Thoracic aorta (tissue), 2 donors: ENCODE data around the gene DIO3. TPM values are rescaled to one million over a fixed set of nuclear protein-coding genes. Genes with fewer than 3 reads are reported as not detected.

Source experiments
- ATAC-seq: fragments of 150-250 bp; one replicate; pipeline ENCODE4 v1.8.0; 2017; ENCODE audit warnings: low read depth; ENCODE audit not compliant: insufficient number of reproducible peaks, low FRiP score
- DNase-seq: peaks from one replicate; pipeline ENCODE4 v3.0.0-alpha.2; 2020; ENCODE audit warnings: low spot score
- H3K27ac ChIP-seq, 2 donors: fragments of 200-600 bp; sonication (generic); 1 replicate in 1 of 2; 2 replicates in 1 of 2; pipeline ENCODE4 v1.5.1; 2016; ENCODE audit warnings: mild to moderate bottlenecking in 2 of 2, moderate library complexity in 2 of 2
- H3K27me3 ChIP-seq: fragments of 200-600 bp; sonication (generic); replicated peaks from 2 replicates; pipeline ENCODE4 v1.6.0; 2016; ENCODE audit warnings: mild to moderate bottlenecking; ENCODE audit not compliant: insufficient read depth
- H3K36me3 ChIP-seq: fragments of 200-600 bp; sonication (generic); one replicate; pipeline ENCODE4 v1.5.1; 2016
- H3K4me1 ChIP-seq, 2 donors: fragments of 200-600 bp; sonication (generic); 1 replicate in 1 of 2; 2 replicates in 1 of 2; pipeline versions ENCODE4 v1.5.1 to v1.6.0; 2016; ENCODE audit warnings: low read depth in 2 of 2, mild to moderate bottlenecking in 1 of 2; ENCODE audit not compliant: control insufficient read depth in 1 of 2
- H3K4me3 ChIP-seq: fragments of 200-600 bp; sonication (generic); 2 replicates; pipeline ENCODE4 v1.5.1; 2016; ENCODE audit warnings: mild to moderate bottlenecking
- H3K9me3 ChIP-seq: fragments of 200-600 bp; sonication (generic); 2 replicates; pipeline ENCODE4 v1.5.1; 2016
- CTCF ChIP-seq: fragments of 200-600 bp; sonication (generic); IDR thresholded peaks from one replicate; pipeline ENCODE4 v1.5.1; 2019; ENCODE audit warnings: antibody characterized with exemption
- total RNA-seq, 2 donors: library from RNA; depleted of rRNA; stranded (reverse); fragments of >200 nt; gene quantifications; one replicate each; pipeline versions ENCODE4 v1.1.0 to v1.2.3, GENCODE V29; 2016

The DIO3 gene
- total RNA-seq, 2 donors from 2014 or later, result 0.41 to 0.78 TPM

- no peak overlapping the region for H3K27ac ChIP-seq
- DNase-seq (no peak), ATAC-seq (no peak)
- no peaks in the 10 kb centered on the region for H3K9me3 ChIP-seq
- no peak overlapping the region for H3K4me3 ChIP-seq
- no peaks in the 10 kb centered on the region for H3K36me3 ChIP-seq
- no peaks in the 10 kb centered on the region for H3K27me3 ChIP-seq
- no peak for TF ChIP-seq CTCF
- H3K4me1 ChIP-seq, result no peaks in the 10 kb centered on the region
These were observed 17.2 kb downstream of the DIO3 start for GRCh38 chr14:101578489-101578888.

DNA sequence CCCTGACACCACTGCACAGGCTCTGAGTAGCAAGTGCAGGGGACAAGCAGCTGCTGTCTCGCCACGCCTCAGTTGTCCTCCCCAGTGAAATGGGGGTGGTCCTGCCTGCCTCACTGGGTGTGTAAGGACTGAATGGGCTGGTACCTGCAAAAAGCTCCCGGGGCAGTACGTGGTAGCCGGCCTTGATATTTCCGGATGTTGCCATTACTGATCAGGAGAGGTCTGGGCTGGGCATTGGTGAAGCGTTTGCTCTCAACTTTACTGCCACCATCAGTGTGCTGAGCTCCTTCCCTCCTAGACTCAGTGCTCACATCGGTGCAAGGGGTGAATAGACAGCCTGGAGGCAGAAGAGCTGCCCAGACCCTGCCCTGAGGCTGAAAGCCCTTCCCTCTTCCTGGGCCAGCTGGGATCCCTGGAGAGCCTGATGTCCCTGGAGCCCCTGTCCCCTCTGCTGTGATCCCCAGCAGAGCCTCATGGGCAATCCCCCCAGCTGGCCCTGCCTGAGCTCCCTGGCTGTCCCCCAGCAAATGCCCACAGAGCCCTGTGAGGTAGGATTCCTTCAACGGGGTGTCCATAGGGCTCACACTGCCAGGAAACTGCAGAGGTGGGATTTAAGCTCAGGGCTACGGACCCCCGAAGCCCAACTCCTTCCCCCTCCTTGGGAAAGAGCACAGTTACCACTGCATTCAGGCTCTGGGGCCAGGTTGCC lies 18.2 kb downstream of the DIO3 start:
- DNase-seq (no peak), ATAC-seq (no peak)
- Histone ChIP-seq H3K36me3 (no peaks in the 10 kb centered on the region), H3K27me3 (no peaks in the 10 kb centered on the region), H3K4me1 (no peaks in the 10 kb centered on the region), H3K9me3 (no peaks in the 10 kb centered on the region), H3K4me3 (no peak overlapping the region), H3K27ac (no peak overlapping the region)
- no peak for TF ChIP-seq CTCF

DNA sequence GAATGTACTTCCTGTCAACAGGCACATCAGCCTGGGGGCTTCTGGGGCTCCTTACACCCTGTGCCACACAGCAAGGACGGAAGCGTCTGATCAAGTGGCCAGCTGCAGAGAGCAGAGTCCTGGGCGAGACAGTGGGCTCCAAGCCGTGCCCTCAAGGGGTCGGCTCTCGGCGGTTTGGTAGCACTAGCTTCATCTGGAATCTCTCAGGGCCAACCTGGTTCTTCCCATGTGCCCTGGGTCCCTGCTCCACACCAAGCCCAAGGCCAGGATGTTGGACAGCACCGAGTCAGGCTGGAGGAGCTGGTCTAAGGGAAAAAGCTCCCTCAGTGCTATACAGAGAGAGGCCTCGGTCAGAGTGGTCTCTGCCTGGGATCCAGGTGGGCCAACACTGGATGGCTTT lies 20.5 kb downstream of the DIO3 start:
- H3K27ac ChIP-seq, result no peak overlapping the region

DNA sequence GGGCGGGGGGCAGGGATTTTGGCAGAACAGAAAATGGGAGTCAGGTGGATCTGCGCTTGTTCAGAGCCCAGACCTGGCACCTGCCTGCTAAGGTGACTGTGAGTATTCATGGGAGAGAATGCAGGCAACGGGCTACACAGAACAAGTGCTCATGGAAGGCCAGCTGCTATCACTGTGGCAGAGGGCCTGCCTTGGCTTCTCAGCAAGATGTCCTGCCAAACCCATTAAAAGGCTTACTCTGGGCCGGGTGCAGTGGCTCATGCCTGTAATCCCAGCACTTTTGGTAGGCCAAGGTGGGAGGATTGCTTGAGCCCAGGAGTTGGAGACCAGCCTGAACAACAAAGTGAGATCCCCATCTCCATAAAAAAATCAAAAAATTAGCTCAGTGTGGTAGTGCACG lies 21.0 kb downstream of the DIO3 start:
- no peaks in the 10 kb centered on the region for H3K27me3 ChIP-seq
- H3K4me3 ChIP-seq, result no peak overlapping the region
- ATAC-seq, result no peak
- no peaks in the 10 kb centered on the region for H3K36me3 ChIP-seq
- H3K4me1 ChIP-seq, result no peaks in the 10 kb centered on the region
- DNase-seq, result no peak
- TF ChIP-seq CTCF, result no peak
- no peak overlapping the region for H3K27ac ChIP-seq
- no peaks in the 10 kb centered on the region for H3K9me3 ChIP-seq

More for the DNA sequence above, 20.5 kb downstream of the DIO3 start:
- DNase-seq, result no peak
- no peak for TF ChIP-seq CTCF
- Histone ChIP-seq H3K4me3 (no peak overlapping the region), H3K27me3 (no peaks in the 10 kb centered on the region), H3K9me3 (no peaks in the 10 kb centered on the region), H3K4me1 (no peaks in the 10 kb centered on the region), H3K36me3 (no peaks in the 10 kb centered on the region)
- ATAC-seq, result no peak

DNA sequence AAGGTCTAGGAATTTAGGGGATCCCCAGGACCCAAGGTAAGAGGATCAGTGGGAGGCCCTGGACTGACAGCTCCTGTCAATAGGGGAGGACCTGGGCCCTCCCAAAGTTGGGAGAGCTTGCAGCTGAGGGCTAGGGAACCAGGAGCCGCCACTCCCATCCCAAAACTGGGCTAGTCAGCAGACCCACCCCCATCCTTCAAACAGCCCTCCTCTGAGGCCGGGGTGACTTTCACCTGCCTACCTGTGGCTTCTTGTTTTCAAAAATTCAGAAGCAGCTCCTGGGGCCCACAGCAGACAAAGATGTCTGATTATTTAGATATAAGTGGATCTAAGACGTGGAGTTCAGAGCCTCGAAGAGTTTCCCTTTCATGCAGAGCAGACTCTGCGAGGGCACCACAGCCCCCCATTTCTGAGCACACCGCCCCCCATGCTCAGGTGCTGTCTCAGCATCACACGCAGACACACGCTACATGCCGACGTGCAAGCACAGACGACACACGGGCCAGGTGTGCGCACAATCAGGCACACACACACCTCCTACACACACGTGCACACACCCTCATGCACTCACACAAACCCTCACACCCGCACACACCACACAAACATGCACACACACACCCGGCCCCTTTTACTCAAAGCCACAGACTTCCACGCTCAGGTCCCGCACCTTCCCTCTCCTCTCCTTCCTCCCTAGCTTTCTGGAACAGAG lies 21.9 kb downstream of the DIO3 start:
- Histone ChIP-seq H3K27ac (no peak overlapping the region), H3K27me3 (no peaks in the 10 kb centered on the region), H3K4me3 (no peak overlapping the region), H3K9me3 (no peaks in the 10 kb centered on the region), H3K4me1 (no peaks in the 10 kb centered on the region), H3K36me3 (no peaks in the 10 kb centered on the region)
- ATAC-seq (no peak), DNase-seq (no peak)
- no peak for TF ChIP-seq CTCF
